Epithelial cell of esophagus (primary cell): ENCODE measurements around the gene AMPD1.

Experiments
- DNase-seq: peaks from one replicate; pipeline ENCODE4 v3.0.0; 2010; ENCODE audit warnings: low read depth
- H3K4me3 ChIP-seq: 2 replicates; pipeline ENCODE4 v1.5.1; 2011; ENCODE audit warnings: mild to moderate bottlenecking, low read length, control low read depth
- CTCF ChIP-seq: IDR thresholded peaks from 2 replicates; pipeline ENCODE4 v1.5.1; 2011; ENCODE audit warnings: low read depth, mild to moderate bottlenecking, low read length, control low read depth, inconsistent platforms; ENCODE audit not compliant: insufficient read depth; ENCODE audit errors: missing control alignments

AMPD1 gene

GRCh38 chr1:114688526-114688925 is 6.8 kb downstream of the AMPD1 start:
- no peak for DNase-seq
- no peak for TF ChIP-seq CTCF
- no peak overlapping the region for H3K4me3 ChIP-seq

- H3K4me3 ChIP-seq: no peak overlapping the region
- TF ChIP-seq CTCF: no peak
- no peak for DNase-seq
Measured at GRCh38 chr1:114685851-114686250, 9.5 kb downstream of the AMPD1 start.

GRCh38 chr1:114677691-114678090 is 17.7 kb downstream of the AMPD1 start:
- no peak for DNase-seq
- no peak for TF ChIP-seq CTCF
- no peak overlapping the region for H3K4me3 ChIP-seq

- H3K4me3 ChIP-seq: no peak overlapping the region
- no peak for DNase-seq
- no peak for TF ChIP-seq CTCF
Measured at GRCh38 chr1:114676115-114676514, 19.2 kb downstream of the AMPD1 start.

GRCh38 chr1:114671939-114672275 is 23.4 kb downstream of the AMPD1 start:
- H3K4me3 ChIP-seq: no peak overlapping the region
- peak; percentile 53 for DNase-seq
- no peak for TF ChIP-seq CTCF

- peak overlapping the region; percentile 25 for H3K4me3 ChIP-seq
- peak; percentile 34 for TF ChIP-seq CTCF
- DNase-seq: peak; percentile 50
Measured at GRCh38 chr1:114671011-114671938, 24.1 kb downstream of the AMPD1 start.
